Astrocyte of the spinal cord (primary cell): ENCODE measurements around the gene FCHSD2.

Source experiments
- DNase-seq: peaks from one replicate; pipeline ENCODE4 v3.0.0; 2011; ENCODE audit warnings: low read depth, low spot score
- H3K4me3 ChIP-seq: 2 replicates; pipeline ENCODE4 v1.5.1; 2011; ENCODE audit warnings: low read depth, mild to moderate bottlenecking, low read length, moderate library complexity
- CTCF ChIP-seq: IDR thresholded peaks from 2 replicates; pipeline ENCODE4 v1.5.1; 2012; ENCODE audit warnings: low read depth, mild to moderate bottlenecking, low read length, inconsistent platforms
- in situ Hi-C: cut with HindIII; loops from 2 replicates; pipeline ENCODE4 v1.10.0; 2017; ENCODE audit warnings: low sequenced_read_pairs

Gene FCHSD2

GRCh38 chr11:72989727-72990126 is 152.4 kb downstream of the FCHSD2 start:
- no peak for TF ChIP-seq CTCF
- DNase-seq = no peak
- in situ Hi-C loops = no loop called here
- no peak overlapping the region for H3K4me3 ChIP-seq

GRCh38 chr11:72988821-72989220 is 153.3 kb downstream of the FCHSD2 start:
- in situ Hi-C loops = no loop called here
- no peak overlapping the region for H3K4me3 ChIP-seq
- no peak for TF ChIP-seq CTCF
- DNase-seq = no peak

GRCh38 chr11:72985645-72986044 is 156.5 kb downstream of the FCHSD2 start:
- in situ Hi-C loops = no loop called here
- no peak for DNase-seq
- no peak for TF ChIP-seq CTCF
- H3K4me3 ChIP-seq = no peak overlapping the region

GRCh38 chr11:72984453-72985077 is 157.6 kb downstream of the FCHSD2 start:
- no peak for DNase-seq
- TF ChIP-seq CTCF = no peak
- no peak overlapping the region for H3K4me3 ChIP-seq
- in situ Hi-C loops = no loop called here

GRCh38 chr11:72983560-72983959 is 158.6 kb downstream of the FCHSD2 start:
- no peak overlapping the region for H3K4me3 ChIP-seq
- in situ Hi-C loops = no loop called here
- no peak for DNase-seq
- TF ChIP-seq CTCF = no peak

- in situ Hi-C loops = no loop called here
- TF ChIP-seq CTCF = no peak
- DNase-seq = no peak
- H3K4me3 ChIP-seq = no peak overlapping the region
Observed at GRCh38 chr11:72981971-72982685, 160.0 kb downstream of the FCHSD2 start.
